Astrocyte (in vitro differentiated cells and primary cell): Measurements from ENCODE around the gene OVOL3. TPM values are rescaled to one million over a fixed set of nuclear protein-coding genes. Genes with fewer than 3 reads are reported as not detected.
A peak's percentile ranks its signal among the peaks of the same experiment; 100 is the strongest.

Experiments
- DNase-seq: peaks from one replicate; pipeline ENCODE4 v3.0.0-alpha.2; 2010; ENCODE audit warnings: low read depth
- FAIRE-seq: peaks from 2 replicates; lab custom pipeline; 2011; peaks lifted over from hg19 to GRCh38; lab: Jason Lieb, UNC
- H2AFZ ChIP-seq: 2 replicates; pipeline ENCODE4 v1.6.0; 2012; ENCODE audit warnings: low read depth, low read length, inconsistent platforms
- H3K27ac ChIP-seq: 2 replicates; pipeline ENCODE4 v1.5.1; 2011; ENCODE audit warnings: low read depth, low read length, inconsistent platforms
- H3K27me3 ChIP-seq: 2 replicates; pipeline ENCODE4 v1.6.0; 2011; ENCODE audit warnings: low read length, inconsistent platforms; ENCODE audit not compliant: insufficient read depth
- H3K36me3 ChIP-seq: 2 replicates; pipeline ENCODE4 v1.5.1; 2011; ENCODE audit warnings: low read length, inconsistent platforms; ENCODE audit not compliant: insufficient read depth
- H3K4me1 ChIP-seq: 2 replicates; pipeline ENCODE4 v1.5.1; 2011; ENCODE audit warnings: low read length, inconsistent platforms; ENCODE audit not compliant: insufficient read depth
- H3K4me2 ChIP-seq: 2 replicates; pipeline ENCODE4 v1.6.0; 2012; ENCODE audit warnings: low read length, inconsistent platforms
- H3K4me3 ChIP-seq: 2 replicates; pipeline ENCODE4 v1.5.1; 2011; ENCODE audit warnings: low read depth, mild to moderate bottlenecking, low read length, inconsistent platforms; ENCODE audit not compliant: insufficient read depth
- H3K79me2 ChIP-seq: 2 replicates; pipeline ENCODE4 v1.6.0; 2012; ENCODE audit warnings: mild to moderate bottlenecking, low read length, inconsistent platforms; ENCODE audit not compliant: insufficient read depth
- H3K9ac ChIP-seq: 2 replicates; pipeline ENCODE4 v1.6.0; 2012; ENCODE audit warnings: mild to moderate bottlenecking, low read length, inconsistent platforms
- H3K9me3 ChIP-seq: 2 replicates; pipeline ENCODE4 v1.5.1; 2012; ENCODE audit warnings: low read depth, mild to moderate bottlenecking, low read length, inconsistent platforms; ENCODE audit not compliant: insufficient read depth
- H4K20me1 ChIP-seq: 2 replicates; pipeline ENCODE4 v1.6.0; 2012; ENCODE audit warnings: low read length, inconsistent platforms; ENCODE audit not compliant: insufficient read depth
- H3K27ac Mint-ChIP-seq: one replicate; pipeline ENCODE4 v1.8.0; 2021; ENCODE audit warnings: mild to moderate bottlenecking, mixed read lengths; ENCODE audit not compliant: unreplicated experiment
- H3K27me3 Mint-ChIP-seq: one replicate; pipeline ENCODE4 v1.8.0; 2021; ENCODE audit warnings: low read depth, mixed read lengths; ENCODE audit not compliant: unreplicated experiment
- H3K36me3 Mint-ChIP-seq: one replicate; pipeline ENCODE4 v1.8.0; 2021; ENCODE audit warnings: low read depth, mixed read lengths; ENCODE audit not compliant: unreplicated experiment
- H3K4me1 Mint-ChIP-seq: one replicate; pipeline ENCODE4 v1.8.0; 2021; ENCODE audit warnings: low read depth, mixed read lengths; ENCODE audit not compliant: unreplicated experiment
- H3K4me3 Mint-ChIP-seq: one replicate; pipeline ENCODE4 v1.8.0; 2021; ENCODE audit warnings: mild to moderate bottlenecking, moderate library complexity, mixed read lengths; ENCODE audit not compliant: unreplicated experiment
- H3K9me3 Mint-ChIP-seq: one replicate; pipeline ENCODE4 v1.8.0; 2021; ENCODE audit warnings: mild to moderate bottlenecking, mixed read lengths; ENCODE audit not compliant: unreplicated experiment
- CTCF ChIP-seq: IDR thresholded peaks from 2 replicates; pipeline ENCODE4 v1.5.1; 2011; ENCODE audit warnings: low read depth, mild to moderate bottlenecking, inconsistent platforms, low read length, moderate library complexity; ENCODE audit not compliant: insufficient read depth
- EZH2 ChIP-seq: IDR thresholded peaks from 2 replicates; pipeline ENCODE4 v1.6.1; 2012; ENCODE audit warnings: mild to moderate bottlenecking, low read length, inconsistent platforms; ENCODE audit not compliant: insufficient read depth
- total RNA-seq: library from RNA; stranded (reverse); gene quantifications from 2 replicates; pipeline ENCODE4 v1.2.1, GENCODE V29; 2021

The OVOL3 gene
- total RNA-seq, 1 donor from 2014 or later, result not detected

GRCh38 chr19:36136964-36137686 is 26.2 kb downstream of the OVOL3 start:
- no peaks in the 10 kb centered on the region for H3K27me3 ChIP-seq
- H3K9me3 ChIP-seq, result no peaks in the 10 kb centered on the region
- no peak overlapping the region for H2AFZ ChIP-seq
- no peak for TF ChIP-seq EZH2
- TF ChIP-seq CTCF, result no peak
- Mint-ChIP-seq H3K27me3 (peaks cover 2% of the 10 kb centered on the region), H3K36me3 (peaks cover 9% of the 10 kb centered on the region), H3K4me1 (peaks cover 6% of the 10 kb centered on the region), H3K27ac (no peak overlapping the region), H3K4me3 (peak overlapping the region; percentile 8), H3K9me3 (peaks cover 3% of the 10 kb centered on the region)
- H3K27ac ChIP-seq, result no peak overlapping the region
- H3K4me3 ChIP-seq, result no peak overlapping the region
- DNase-seq (peak; percentile 53), FAIRE-seq (no peak)
- H3K4me2 ChIP-seq, result peak overlapping the region; percentile 26
- peaks cover 11% of the 10 kb centered on the region for H4K20me1 ChIP-seq
- H3K4me1 ChIP-seq, result peaks cover 18% of the 10 kb centered on the region
- no peak overlapping the region for H3K9ac ChIP-seq
- no peaks in the 10 kb centered on the region for H3K36me3 ChIP-seq
- peaks cover 20% of the 10 kb centered on the region for H3K79me2 ChIP-seq

GRCh38 chr19:36139120-36139472 is 28.2 kb downstream of the OVOL3 start:
- H3K4me3 Mint-ChIP-seq, result peak overlapping the region; percentile 98
- peaks cover 8% of the 10 kb centered on the region for H3K36me3 ChIP-seq
- H3K27ac Mint-ChIP-seq, result peak overlapping the region; percentile 98
- H3K9me3 ChIP-seq, result no peaks in the 10 kb centered on the region
- H3K4me1 Mint-ChIP-seq, result peaks cover 6% of the 10 kb centered on the region
- TF ChIP-seq CTCF, result no peak
- TF ChIP-seq EZH2, result no peak
- peak overlapping the region; percentile 78 for H2AFZ ChIP-seq
- FAIRE-seq (no peak), DNase-seq (no peak)
- peaks cover 3% of the 10 kb centered on the region for H3K9me3 Mint-ChIP-seq
- H3K27me3 Mint-ChIP-seq, result no peaks in the 10 kb centered on the region
- peak overlapping the region; percentile 95 for H3K4me2 ChIP-seq
- peak overlapping the region; percentile 90 for H3K4me3 ChIP-seq
- peaks cover 15% of the 10 kb centered on the region for H3K4me1 ChIP-seq
- peak overlapping the region; percentile 97 for H3K27ac ChIP-seq
- peaks cover 32% of the 10 kb centered on the region for H3K79me2 ChIP-seq
- peaks cover 22% of the 10 kb centered on the region for H4K20me1 ChIP-seq
- H3K27me3 ChIP-seq, result no peaks in the 10 kb centered on the region
- H3K36me3 Mint-ChIP-seq, result peaks cover 13% of the 10 kb centered on the region
- H3K9ac ChIP-seq, result peak overlapping the region; percentile 98
